H9 (cell line): ENCODE results near the gene ZNF628. TPM values are rescaled to one million over a fixed set of nuclear protein-coding genes. Genes with fewer than 3 reads are reported as not detected.

Experiments
- DNase-seq: peaks from one replicate; pipeline ENCODE4 v3.0.0-alpha.2; 2017
- H2AFZ ChIP-seq: one replicate; pipeline ENCODE4 v1.6.1; 2013; ENCODE audit warnings: mild to moderate bottlenecking, low read length, control low read depth, moderate library complexity
- H2AK5ac ChIP-seq: 2 replicates; pipeline ENCODE4 v1.6.1; 2013; ENCODE audit warnings: low read length, control low read depth, mixed read lengths; ENCODE audit not compliant: insufficient read length
- H2BK120ac ChIP-seq: one replicate; pipeline ENCODE4 v1.6.1; 2013; ENCODE audit warnings: low read depth, mild to moderate bottlenecking, low read length, control low read depth, inconsistent platforms; ENCODE audit not compliant: poor library complexity, severe bottlenecking
- H2BK12ac ChIP-seq: 2 replicates; pipeline ENCODE4 v1.6.1; 2013; ENCODE audit warnings: low read length, control low read depth, mixed read lengths, low read depth; ENCODE audit not compliant: insufficient read length
- H2BK15ac ChIP-seq: 2 replicates; pipeline ENCODE4 v1.6.1; 2013; ENCODE audit warnings: low read depth, low read length, control low read depth
- H2BK20ac ChIP-seq: one replicate; pipeline ENCODE4 v1.6.1; 2013; ENCODE audit warnings: low read depth, mild to moderate bottlenecking, low read length, control low read depth, inconsistent platforms; ENCODE audit not compliant: poor library complexity, severe bottlenecking
- H2BK5ac ChIP-seq: 2 replicates; pipeline ENCODE4 v1.6.1; 2013; ENCODE audit warnings: low read length, control low read depth, mixed read lengths; ENCODE audit not compliant: insufficient read length
- H3K14ac ChIP-seq: 2 replicates; pipeline ENCODE4 v1.6.1; 2013; ENCODE audit warnings: low read length, control low read depth; ENCODE audit not compliant: insufficient read depth
- H3K18ac ChIP-seq: 2 replicates; pipeline ENCODE4 v1.6.1; 2013; ENCODE audit warnings: low read depth, mild to moderate bottlenecking, mixed read lengths, low read length, control low read depth; ENCODE audit not compliant: insufficient read length
- H3K23ac ChIP-seq: 2 replicates; pipeline ENCODE4 v1.6.1; 2013; ENCODE audit warnings: low read length, control low read depth, mixed read lengths, low read depth; ENCODE audit not compliant: insufficient read length
- H3K23me2 ChIP-seq: 2 replicates; pipeline ENCODE4 v1.6.1; 2013; ENCODE audit warnings: low read depth, mild to moderate bottlenecking, mixed read lengths, low read length, control low read depth; ENCODE audit not compliant: insufficient read length, poor library complexity, severe bottlenecking
- H3K27ac ChIP-seq: 2 replicates; pipeline ENCODE4 v1.5.1; 2013; ENCODE audit warnings: low read length, control low read depth, mixed read lengths, low read depth; ENCODE audit not compliant: insufficient read length
- H3K27me3 ChIP-seq: 2 replicates; pipeline ENCODE4 v1.6.1; 2013; ENCODE audit warnings: low read length, control low read depth, inconsistent platforms; ENCODE audit not compliant: insufficient read depth
- H3K4ac ChIP-seq: 2 replicates; pipeline ENCODE4 v1.6.1; 2013; ENCODE audit warnings: low read depth, mild to moderate bottlenecking, control low read depth, inconsistent platforms, low read length, moderate library complexity
- H3K4me1 ChIP-seq: 2 replicates; pipeline ENCODE4 v1.6.1; 2013; ENCODE audit warnings: low read length, control low read depth, inconsistent platforms; ENCODE audit not compliant: insufficient read depth
- H3K4me2 ChIP-seq: 2 replicates; pipeline ENCODE4 v1.6.1; 2013; ENCODE audit warnings: low read length, control low read depth, mixed read lengths; ENCODE audit not compliant: insufficient read length, insufficient read depth
- H3K56ac ChIP-seq: 2 replicates; pipeline ENCODE4 v1.6.1; 2013; ENCODE audit warnings: low read depth, mild to moderate bottlenecking, mixed read lengths, low read length, control low read depth; ENCODE audit not compliant: insufficient read length
- H3K79me1 ChIP-seq: 2 replicates; pipeline ENCODE4 v1.6.1; 2013; ENCODE audit warnings: low read depth, mild to moderate bottlenecking, moderate library complexity, low read length, control low read depth, inconsistent platforms; ENCODE audit not compliant: insufficient read depth, poor library complexity, severe bottlenecking
- H3K79me2 ChIP-seq: 2 replicates; pipeline ENCODE4 v1.6.1; 2013; ENCODE audit warnings: low read length, control low read depth, inconsistent platforms; ENCODE audit not compliant: insufficient read depth
- H3K9ac ChIP-seq: 2 replicates; pipeline ENCODE4 v1.6.1; 2013; ENCODE audit warnings: low read length, control low read depth, mixed read lengths; ENCODE audit not compliant: insufficient read length; ENCODE audit errors: extremely low read depth
- H3K9me3 ChIP-seq: one replicate; pipeline ENCODE4 v1.6.1; 2013; ENCODE audit warnings: low read depth, low read length, inconsistent platforms; ENCODE audit not compliant: control insufficient read depth
- H3T11ph ChIP-seq: one replicate; pipeline ENCODE4 v1.6.1; 2013; ENCODE audit warnings: mild to moderate bottlenecking, low read length, control low read depth, inconsistent platforms
- H4K20me1 ChIP-seq: one replicate; pipeline ENCODE4 v1.6.1; 2013; ENCODE audit not compliant: control insufficient read depth, insufficient read length, insufficient read depth
- H4K5ac ChIP-seq: 2 replicates; pipeline ENCODE4 v1.6.1; 2013; ENCODE audit warnings: low read depth, mild to moderate bottlenecking, mixed read lengths, low read length, control low read depth; ENCODE audit not compliant: insufficient read length
- H4K8ac ChIP-seq: replicated peaks from 2 replicates; pipeline ENCODE4 v1.6.1; 2013; ENCODE audit warnings: low read length, control low read depth, mixed read lengths, low read depth; ENCODE audit not compliant: insufficient read length
- H4K91ac ChIP-seq: 2 replicates; pipeline ENCODE4 v1.6.1; 2013; ENCODE audit warnings: low read depth, mild to moderate bottlenecking, moderate library complexity, mixed read lengths, low read length, control low read depth; ENCODE audit not compliant: insufficient read length
- H3K27ac Mint-ChIP-seq, 3 experiments: 2 replicates in 2 of 3; 3 replicates in 1 of 3; pipeline ENCODE4 v1.8.0; 2020 to 2021; ENCODE audit warnings: mixed read lengths in 3 of 3, mild to moderate bottlenecking in 1 of 3, moderate library complexity in 1 of 3
- H3K27me3 Mint-ChIP-seq: 2 replicates; pipeline ENCODE4 v1.8.0; 2021; ENCODE audit warnings: low read depth, mild to moderate bottlenecking, moderate library complexity, mixed read lengths
- H3K36me3 Mint-ChIP-seq, 3 experiments: 2 replicates in 2 of 3; 3 replicates in 1 of 3; pipeline ENCODE4 v1.8.0; 2020 to 2021; ENCODE audit warnings: low read depth in 3 of 3, mixed read lengths in 3 of 3; ENCODE audit not compliant: insufficient read depth in 1 of 3
- H3K4me1 Mint-ChIP-seq, 2 experiments: 2 replicates each; pipeline ENCODE4 v1.8.0; 2020; ENCODE audit warnings: mixed read lengths in 2 of 2
- H3K4me3 Mint-ChIP-seq, 2 experiments: 2 replicates in 1 of 2; 3 replicates in 1 of 2; pipeline ENCODE4 v1.8.0; 2020 to 2021; ENCODE audit warnings: mild to moderate bottlenecking in 2 of 2, mixed read lengths in 2 of 2, moderate library complexity in 1 of 2
- H3K9me3 Mint-ChIP-seq, 2 experiments: 2 replicates in 1 of 2; 3 replicates in 1 of 2; pipeline ENCODE4 v1.8.0; 2020; ENCODE audit warnings: mild to moderate bottlenecking in 2 of 2, mixed read lengths in 2 of 2, moderate library complexity in 1 of 2
- WGBS: extraction: QIAGEN DNeasy Blood & Tissue Kit; methylation state at CpG from one replicate; pipeline ENCODE4 v1.1.7; 2013; ENCODE audit warnings: missing lambda C conversion rate, low lambda C conversion rate, mixed read lengths; ENCODE audit not compliant: insufficient read length; ENCODE audit errors: extremely low coverage; 5-methylcytosine and 5-hydroxymethylcytosine counted together
- total RNA-seq: library from RNA; stranded (reverse); gene quantifications from 2 replicates; pipeline ENCODE4 v1.2.1, GENCODE V29; 2021
- TF ChIP-seq, protein P1 (sequence below): fragments of 200-600 bp; sonication (generic); conservative IDR thresholded peaks from 3 replicates; pipeline ENCODE4 v1.8.0; 2021; ENCODE audit warnings: antibody characterized with exemption, mild to moderate bottlenecking

Gene ZNF628
- total RNA-seq, 1 experiment from 2014 or later: 16.6 TPM

DNA sequence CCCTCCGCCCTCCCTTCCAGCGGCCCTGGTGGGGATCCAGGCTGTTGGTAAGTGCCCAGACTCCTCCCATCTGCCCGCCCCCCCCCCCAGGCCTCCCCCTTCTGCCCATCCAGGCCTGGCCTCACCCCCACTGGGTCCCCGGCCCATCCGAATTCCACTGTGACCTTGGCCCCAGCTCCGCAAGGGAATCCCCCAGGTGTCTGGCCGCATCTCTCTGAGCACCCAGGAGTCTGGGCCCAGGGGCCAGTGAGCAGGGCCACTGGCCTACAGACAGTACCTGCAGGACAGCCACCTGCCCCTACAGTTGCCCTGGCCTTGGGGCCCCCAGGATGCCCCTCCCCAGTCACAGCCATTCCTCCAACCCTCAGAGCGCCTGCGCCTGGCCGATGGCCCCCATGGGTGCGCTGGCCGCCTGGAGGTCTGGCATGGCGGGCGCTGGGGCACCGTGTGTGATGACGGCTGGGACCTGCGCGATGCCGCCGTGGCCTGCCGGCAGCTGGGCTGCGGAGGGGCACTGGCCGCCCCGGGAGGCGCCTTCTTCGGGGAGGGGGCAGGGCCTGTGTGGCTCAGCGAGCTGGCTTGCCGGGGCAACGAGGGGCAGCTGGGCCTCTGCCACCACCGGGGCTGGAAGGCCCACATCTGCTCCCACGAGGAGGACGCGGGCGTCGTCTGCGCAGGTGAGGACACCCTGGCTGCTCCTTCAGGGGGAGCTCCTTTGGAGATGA lies 12.7 kb downstream of the ZNF628 start:
- peaks cover 0 to 5% (median 0%) of the 10 kb centered on the region in 3 experiments; a peak in 3 of 7 replicates for H3K36me3 Mint-ChIP-seq
- Histone ChIP-seq H2BK15ac (no peak overlapping the region), H3T11ph (no peak overlapping the region), H2BK120ac (no peak overlapping the region), H3K18ac (no peak overlapping the region), H2BK5ac (no peak overlapping the region), H3K23me2 (peaks cover 8% of the 10 kb centered on the region), H3K56ac (no peak overlapping the region), H3K27me3 (no peaks in the 10 kb centered on the region), H3K14ac (no peak overlapping the region), H3K9me3 (no peaks in the 10 kb centered on the region), H4K91ac (no peak overlapping the region), H2BK12ac (no peak overlapping the region), H4K8ac (no peak overlapping the region), H3K4ac (no peak overlapping the region), H4K20me1 (no peaks in the 10 kb centered on the region), H3K79me2 (no peaks in the 10 kb centered on the region), H2AFZ (no peak overlapping the region), H3K4me2 (no peak overlapping the region), H3K27ac (no peak overlapping the region), H3K79me1 (no peaks in the 10 kb centered on the region), H3K23ac (no peak overlapping the region), H3K9ac (no peak overlapping the region), H2BK20ac (no peak overlapping the region), H2AK5ac (no peak overlapping the region), H4K5ac (no peak overlapping the region), H3K4me1 (peaks cover 3% of the 10 kb centered on the region)
- H3K27ac Mint-ChIP-seq: no peak overlapping the region
- H3K4me1 Mint-ChIP-seq: peaks cover 16 to 37% of the 10 kb centered on the region in 2 experiments
- WGBS: no CpG with 5 or more reads among the region's 36 CpGs
- TF ChIP-seq, protein P1, sequence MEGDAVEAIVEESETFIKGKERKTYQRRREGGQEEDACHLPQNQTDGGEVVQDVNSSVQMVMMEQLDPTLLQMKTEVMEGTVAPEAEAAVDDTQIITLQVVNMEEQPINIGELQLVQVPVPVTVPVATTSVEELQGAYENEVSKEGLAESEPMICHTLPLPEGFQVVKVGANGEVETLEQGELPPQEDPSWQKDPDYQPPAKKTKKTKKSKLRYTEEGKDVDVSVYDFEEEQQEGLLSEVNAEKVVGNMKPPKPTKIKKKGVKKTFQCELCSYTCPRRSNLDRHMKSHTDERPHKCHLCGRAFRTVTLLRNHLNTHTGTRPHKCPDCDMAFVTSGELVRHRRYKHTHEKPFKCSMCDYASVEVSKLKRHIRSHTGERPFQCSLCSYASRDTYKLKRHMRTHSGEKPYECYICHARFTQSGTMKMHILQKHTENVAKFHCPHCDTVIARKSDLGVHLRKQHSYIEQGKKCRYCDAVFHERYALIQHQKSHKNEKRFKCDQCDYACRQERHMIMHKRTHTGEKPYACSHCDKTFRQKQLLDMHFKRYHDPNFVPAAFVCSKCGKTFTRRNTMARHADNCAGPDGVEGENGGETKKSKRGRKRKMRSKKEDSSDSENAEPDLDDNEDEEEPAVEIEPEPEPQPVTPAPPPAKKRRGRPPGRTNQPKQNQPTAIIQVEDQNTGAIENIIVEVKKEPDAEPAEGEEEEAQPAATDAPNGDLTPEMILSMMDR: no peak
- DNase-seq: no peak
- no peak overlapping the region for H3K4me3 Mint-ChIP-seq
- H3K9me3 Mint-ChIP-seq: no peaks in the 10 kb centered on the region
- peaks cover 7% of the 10 kb centered on the region for H3K27me3 Mint-ChIP-seq
